Measurements from ENCODE around the gene CGB3.

CGB3 gene

DNA sequence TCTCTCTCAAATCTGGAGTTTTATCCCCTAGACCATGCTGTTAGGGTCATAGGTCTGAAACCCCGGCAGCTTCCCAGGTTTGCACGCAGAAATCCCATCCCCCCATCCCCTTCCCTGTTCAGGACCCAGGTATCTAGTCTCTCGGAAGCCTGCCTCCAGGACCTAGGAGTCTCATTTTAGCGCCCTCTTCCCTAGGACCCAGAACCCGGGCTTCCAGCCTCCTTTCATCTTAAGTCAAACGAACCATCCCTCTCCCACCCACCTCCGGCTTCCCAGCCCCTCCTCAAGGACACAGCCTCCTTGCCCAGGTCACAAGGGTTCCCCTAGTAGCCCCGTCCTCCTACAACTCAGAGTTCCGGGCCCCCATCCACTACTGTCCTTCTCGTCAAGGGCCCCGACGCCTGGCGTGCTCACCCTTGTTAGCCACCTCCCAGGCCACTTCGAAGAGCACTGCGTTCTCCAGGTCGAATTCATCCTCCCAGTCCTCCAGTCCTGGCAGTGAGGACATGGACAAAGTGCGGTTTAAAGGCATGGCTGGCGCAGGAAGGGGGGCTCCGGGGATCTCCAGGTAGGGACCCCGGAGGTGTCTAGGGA is 31.5 kb downstream of the CGB3 start:
- WGBS: 1% methylated on average over 20 of the region's 20 CpGs
- Histone ChIP-seq H3K27ac (ENCODE audit: low read depth, low read length) (peak overlapping the region; percentile 59; the same call in 1 of the 2 replicates), H3K36me3 (ENCODE audit: insufficient read depth, low read length) (peaks cover 20% of the 10 kb centered on the region), H3K9ac (ENCODE audit: low read depth, low read length) (peak overlapping the region; percentile 73), H3K9me3 (ENCODE audit: insufficient read depth, low read depth, low read length) (no peaks in the 10 kb centered on the region), H3K4me1 (ENCODE audit: insufficient read depth, low read length) (no peaks in the 10 kb centered on the region; the same call in 1 of the 2 replicates), H3K4me3 (ENCODE audit: low read length) (peak overlapping the region; percentile 80), H3K27me3 (ENCODE audit: insufficient read depth, low read length) (no peaks in the 10 kb centered on the region)

DNA sequence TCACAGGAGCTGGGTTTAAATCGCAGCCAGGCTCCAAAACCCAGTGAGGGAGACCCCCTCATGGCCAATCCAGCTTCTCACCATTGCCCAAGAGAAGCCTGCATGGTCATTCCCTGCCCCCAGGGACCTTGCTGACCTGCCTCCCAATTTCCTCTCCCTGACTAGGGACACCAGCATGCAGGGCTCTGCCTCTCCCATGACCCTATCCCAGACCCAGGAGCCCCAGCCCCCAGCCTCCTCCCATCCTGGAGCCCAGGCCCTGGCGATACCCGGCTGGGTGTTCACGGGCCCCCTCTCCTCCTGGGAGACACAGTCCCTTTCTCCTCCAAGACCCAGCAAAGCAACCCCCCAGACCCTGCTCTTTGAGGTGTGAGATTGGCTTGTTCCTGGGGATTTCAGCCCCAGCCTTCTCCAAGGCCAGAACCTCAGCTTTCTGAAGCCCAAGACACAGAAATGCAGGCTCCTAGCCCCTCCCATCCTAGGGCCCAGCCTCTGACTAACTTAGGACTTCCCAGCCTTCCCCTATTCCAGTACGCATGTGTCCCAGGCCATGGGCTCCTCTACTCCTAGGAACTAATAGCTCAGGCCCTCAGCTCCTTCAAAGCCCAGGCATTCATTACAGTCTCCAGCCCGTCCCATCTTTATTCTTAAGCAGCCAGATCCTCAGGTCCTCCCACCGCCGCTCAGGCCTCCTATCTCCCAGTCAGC is 32.1 kb downstream of the CGB3 start:
- H3K4me3 ChIP-seq (ENCODE audit: low read length): peak overlapping the region; percentile 80
- peaks cover 24% of the 10 kb centered on the region for H3K36me3 ChIP-seq (ENCODE audit: insufficient read depth, low read length)
- H3K27me3 ChIP-seq (ENCODE audit: insufficient read depth, low read length): no peaks in the 10 kb centered on the region
- WGBS: 45% methylated on average over 8 of the region's 8 CpGs
- H3K9me3 ChIP-seq (ENCODE audit: insufficient read depth, low read depth, low read length): no peaks in the 10 kb centered on the region
- peak overlapping the region; percentile 4; the same call in 1 of the 2 replicates for H3K27ac ChIP-seq (ENCODE audit: low read depth, low read length)
- no peaks in the 10 kb centered on the region; the same call in 1 of the 2 replicates for H3K4me1 ChIP-seq (ENCODE audit: insufficient read depth, low read length)
- peak overlapping the region; percentile 73 for H3K9ac ChIP-seq (ENCODE audit: low read depth, low read length)

DNA sequence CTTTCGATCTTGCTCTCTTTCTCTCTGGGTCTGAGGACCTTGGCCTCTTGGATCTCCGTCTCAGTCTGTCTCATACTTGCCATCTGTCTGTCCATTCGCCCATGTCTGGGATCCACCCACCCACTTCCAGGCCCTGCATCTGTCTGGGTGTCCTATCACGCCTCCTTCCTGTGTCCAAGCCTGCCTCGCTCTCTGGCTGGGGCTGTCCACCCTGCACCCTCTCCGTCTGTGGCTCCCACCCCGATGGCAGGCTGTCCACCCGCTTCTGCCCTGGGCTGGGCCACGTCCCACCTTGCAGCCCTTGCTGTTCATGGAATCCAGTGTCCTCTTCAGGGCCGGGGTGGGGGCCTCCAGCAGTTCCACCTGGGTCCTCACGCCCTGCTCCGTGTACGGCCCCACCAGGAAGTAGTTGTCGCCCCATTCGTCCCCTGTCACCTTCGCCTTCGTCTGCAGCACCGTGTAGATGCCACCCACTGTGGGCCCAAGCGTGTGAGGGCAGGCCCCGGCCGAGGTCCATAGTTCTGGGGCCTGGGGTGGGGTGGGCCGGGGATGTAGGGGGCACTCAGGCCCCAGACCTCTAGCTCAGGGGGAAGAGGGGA is 33.0 kb downstream of the CGB3 start:
- H3K4me3 ChIP-seq (ENCODE audit: low read length): no peak overlapping the region
- H3K9me3 ChIP-seq (ENCODE audit: insufficient read depth, low read depth, low read length): no peaks in the 10 kb centered on the region
- H3K4me1 ChIP-seq (ENCODE audit: insufficient read depth, low read length): no peaks in the 10 kb centered on the region; the same call in 1 of the 2 replicates
- no peak overlapping the region for H3K27ac ChIP-seq (ENCODE audit: low read depth, low read length)
- peaks cover 31% of the 10 kb centered on the region for H3K36me3 ChIP-seq (ENCODE audit: insufficient read depth, low read length)
- 95% methylated on average over 22 of the region's 22 CpGs for WGBS
- H3K27me3 ChIP-seq (ENCODE audit: insufficient read depth, low read length): no peaks in the 10 kb centered on the region
- H3K9ac ChIP-seq (ENCODE audit: low read depth, low read length): no peak overlapping the region

DNA sequence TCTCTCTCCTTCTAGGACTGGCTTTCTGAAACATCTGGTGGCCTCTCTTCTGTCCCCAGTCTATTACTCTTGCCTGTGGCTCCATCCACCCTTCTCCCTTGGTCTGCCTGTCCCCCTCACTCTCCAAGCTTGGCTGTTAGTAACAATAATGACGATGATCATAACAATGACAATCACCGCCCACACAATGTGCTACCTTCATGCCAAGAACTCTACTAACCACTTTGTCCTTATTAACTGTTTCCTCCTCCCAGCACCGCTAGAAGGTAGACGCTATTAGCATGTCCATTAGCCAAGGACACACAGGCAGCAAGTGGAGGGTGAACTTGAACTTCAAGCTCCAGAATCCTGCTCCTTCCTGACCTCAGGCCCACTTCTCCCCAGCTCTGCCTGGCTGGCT is 33.7 kb downstream of the CGB3 start:
- no peak overlapping the region; the same call in 1 of the 2 replicates for H3K9ac ChIP-seq (ENCODE audit: low read depth, low read length)
- H3K27ac ChIP-seq (ENCODE audit: low read depth, low read length): no peak overlapping the region

DNA sequence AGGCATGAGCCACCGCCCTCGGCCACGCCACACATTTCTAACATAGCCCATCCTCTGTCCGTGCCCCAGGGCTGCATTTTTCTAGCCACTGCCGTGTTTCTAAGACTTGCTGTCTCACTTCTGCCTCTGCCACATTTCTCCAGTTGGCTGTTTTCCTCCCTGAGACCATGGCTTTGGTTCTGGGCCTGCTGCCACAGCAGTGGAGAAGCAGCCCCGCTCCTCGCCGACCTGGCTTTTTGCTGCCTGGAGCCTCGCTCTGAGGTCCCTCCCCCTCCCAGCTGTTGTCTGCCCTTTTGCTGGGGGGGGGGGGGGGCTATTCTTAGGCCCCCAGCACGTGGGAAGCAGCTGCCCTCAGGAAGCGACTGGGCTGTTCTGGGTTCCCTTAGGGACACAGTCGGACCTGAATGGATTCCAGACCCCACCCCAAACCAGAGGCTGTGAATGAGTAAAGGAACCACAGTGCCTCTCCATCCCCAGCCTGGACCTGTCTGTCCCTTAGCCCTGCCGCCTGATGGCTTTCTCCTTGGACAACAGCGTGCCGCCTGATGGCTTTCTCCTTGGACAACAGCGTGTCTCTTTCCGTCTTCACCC is 34.3 kb downstream of the CGB3 start:
- WGBS: 93% methylated on average over 17 of the region's 17 CpGs
- H3K36me3 ChIP-seq (ENCODE audit: insufficient read depth, low read length): peaks cover 44% of the 10 kb centered on the region
- H3K4me1 ChIP-seq (ENCODE audit: insufficient read depth, low read length): no peaks in the 10 kb centered on the region; the same call in 1 of the 2 replicates
- no peak overlapping the region for H3K9ac ChIP-seq (ENCODE audit: low read depth, low read length)
- H3K4me3 ChIP-seq (ENCODE audit: low read length): no peak overlapping the region
- no peaks in the 10 kb centered on the region for H3K9me3 ChIP-seq (ENCODE audit: insufficient read depth, low read depth, low read length)
- H3K27me3 ChIP-seq (ENCODE audit: insufficient read depth, low read length): no peaks in the 10 kb centered on the region
- no peak overlapping the region for H3K27ac ChIP-seq (ENCODE audit: low read depth, low read length)

More for the DNA sequence above, 33.7 kb downstream of the CGB3 start:
- no peaks in the 10 kb centered on the region for H3K27me3 ChIP-seq (ENCODE audit: insufficient read depth, low read length)
- no peak overlapping the region for H3K4me3 ChIP-seq (ENCODE audit: low read length)
- WGBS: 77% methylated on average over 4 of the region's 4 CpGs
- H3K4me1 ChIP-seq (ENCODE audit: insufficient read depth, low read length): no peaks in the 10 kb centered on the region; the same call in 1 of the 2 replicates
- peaks cover 38% of the 10 kb centered on the region for H3K36me3 ChIP-seq (ENCODE audit: insufficient read depth, low read length)
- no peaks in the 10 kb centered on the region for H3K9me3 ChIP-seq (ENCODE audit: insufficient read depth, low read depth, low read length)

DNA sequence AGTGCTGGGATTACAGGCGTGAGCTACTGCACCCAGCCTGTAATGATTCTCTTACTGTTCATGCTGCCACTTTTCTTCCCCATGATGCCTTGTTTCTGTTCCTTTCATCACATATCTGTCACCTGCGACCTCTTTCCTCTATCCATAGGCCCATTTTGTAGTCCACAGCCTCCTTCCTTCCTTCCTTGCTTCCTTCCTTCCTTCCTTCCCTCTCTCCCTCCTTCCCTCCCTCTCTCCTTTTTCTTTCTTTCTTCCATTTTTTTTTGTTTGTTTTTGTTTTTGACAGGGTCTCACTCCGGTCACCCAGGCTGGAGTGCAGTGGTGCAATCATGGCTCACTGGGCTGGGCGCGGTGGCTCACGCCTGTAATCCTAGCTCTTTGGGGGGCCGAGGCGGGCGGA is 35.3 kb downstream of the CGB3 start:
- H3K4me1 ChIP-seq (ENCODE audit: insufficient read depth, low read length): no peaks in the 10 kb centered on the region; the same call in 1 of the 2 replicates
- no peaks in the 10 kb centered on the region for H3K27me3 ChIP-seq (ENCODE audit: insufficient read depth, low read length)
- no peak overlapping the region for H3K27ac ChIP-seq (ENCODE audit: low read depth, low read length)
- WGBS: 95% methylated on average over 9 of the region's 9 CpGs
- no peak overlapping the region for H3K9ac ChIP-seq (ENCODE audit: low read depth, low read length)
- peaks cover 48% of the 10 kb centered on the region for H3K36me3 ChIP-seq (ENCODE audit: insufficient read depth, low read length)
- H3K9me3 ChIP-seq (ENCODE audit: insufficient read depth, low read depth, low read length): no peaks in the 10 kb centered on the region
- no peak overlapping the region for H3K4me3 ChIP-seq (ENCODE audit: low read length)

DNA sequence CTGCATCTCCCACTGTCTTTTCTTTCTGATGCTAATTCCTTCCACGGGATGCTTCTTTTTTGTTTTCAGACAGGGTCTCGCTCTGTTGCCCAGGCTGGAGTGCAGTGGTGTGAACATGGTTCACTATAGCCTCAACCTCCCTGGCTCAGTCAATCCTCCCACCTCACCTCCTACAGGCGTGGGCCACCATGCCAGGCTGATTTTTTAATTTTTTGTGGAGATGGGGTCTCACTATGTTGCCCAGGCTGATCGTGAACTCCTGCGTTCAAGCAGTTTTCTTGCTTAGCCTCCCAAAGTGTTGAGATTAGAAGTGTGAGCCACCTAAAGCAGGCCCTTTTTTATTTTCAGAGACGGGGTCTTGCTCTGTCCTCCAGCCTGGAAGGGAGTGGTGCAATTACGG is 35.8 kb downstream of the CGB3 start:
- Histone ChIP-seq H3K36me3 (ENCODE audit: insufficient read depth, low read length) (peaks cover 48% of the 10 kb centered on the region), H3K9me3 (ENCODE audit: insufficient read depth, low read depth, low read length) (no peaks in the 10 kb centered on the region), H3K4me1 (ENCODE audit: insufficient read depth, low read length) (no peaks in the 10 kb centered on the region; the same call in 1 of the 2 replicates), H3K27me3 (ENCODE audit: insufficient read depth, low read length) (no peaks in the 10 kb centered on the region), H3K27ac (ENCODE audit: low read depth, low read length) (no peak overlapping the region), H3K4me3 (ENCODE audit: low read length) (no peak overlapping the region), H3K9ac (ENCODE audit: low read depth, low read length) (no peak overlapping the region)
- 98% methylated on average over 7 of the region's 7 CpGs for WGBS

DNA sequence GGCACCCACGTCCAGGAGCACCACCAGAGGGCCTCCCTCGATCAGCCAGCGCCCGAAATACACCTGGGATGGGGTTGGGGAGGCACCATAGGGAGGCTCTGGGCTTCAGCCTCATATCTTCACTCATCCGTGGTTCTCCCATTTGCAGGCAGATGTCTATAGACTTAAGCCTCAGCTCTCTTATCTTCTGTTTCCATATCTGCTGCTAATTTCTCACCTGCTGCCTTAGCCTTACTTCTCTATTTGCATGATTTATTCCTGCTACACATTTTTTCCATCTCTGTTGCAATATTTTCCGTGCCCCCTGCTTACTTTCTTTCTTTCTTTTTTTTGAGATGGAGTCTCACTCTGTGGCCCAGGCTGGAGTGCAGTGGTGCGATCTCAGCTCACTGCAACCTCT is 36.8 kb downstream of the CGB3 start:
- peaks cover 48% of the 10 kb centered on the region for H3K36me3 ChIP-seq (ENCODE audit: insufficient read depth, low read length)
- H3K9ac ChIP-seq (ENCODE audit: low read depth, low read length): no peak overlapping the region
- H3K4me1 ChIP-seq (ENCODE audit: insufficient read depth, low read length): no peaks in the 10 kb centered on the region; the same call in 1 of the 2 replicates
- 90% methylated on average over 7 of the region's 7 CpGs for WGBS
- no peak overlapping the region for H3K27ac ChIP-seq (ENCODE audit: low read depth, low read length)
- H3K9me3 ChIP-seq (ENCODE audit: insufficient read depth, low read depth, low read length): no peaks in the 10 kb centered on the region
- no peak overlapping the region for H3K4me3 ChIP-seq (ENCODE audit: low read length)
- no peaks in the 10 kb centered on the region for H3K27me3 ChIP-seq (ENCODE audit: insufficient read depth, low read length)

DNA sequence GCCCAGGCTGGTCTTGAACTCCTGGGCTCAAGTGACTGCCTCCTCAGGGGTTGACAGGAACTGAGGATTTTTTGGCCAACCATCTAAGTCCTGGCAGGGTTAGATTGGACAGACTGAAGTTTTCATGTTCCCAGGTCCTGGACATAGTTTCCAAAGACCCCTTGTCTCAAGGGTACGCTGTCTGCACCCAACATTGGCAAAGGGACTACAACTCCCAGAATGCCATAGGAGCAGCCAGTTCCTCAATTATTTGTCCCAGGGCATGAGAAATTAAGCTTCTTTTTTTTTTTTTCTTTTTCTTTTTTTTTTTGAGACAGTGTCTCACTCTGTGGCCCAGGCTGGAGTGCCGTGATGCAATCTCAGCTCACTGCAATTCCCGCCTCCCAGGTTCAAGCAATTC is 37.9 kb downstream of the CGB3 start:
- Histone ChIP-seq H3K36me3 (ENCODE audit: insufficient read depth, low read length) (peaks cover 58% of the 10 kb centered on the region), H3K4me3 (ENCODE audit: low read length) (no peak overlapping the region), H3K4me1 (ENCODE audit: insufficient read depth, low read length) (no peaks in the 10 kb centered on the region), H3K9ac (ENCODE audit: low read depth, low read length) (no peak overlapping the region), H3K27ac (ENCODE audit: low read depth, low read length) (no peak overlapping the region), H3K27me3 (ENCODE audit: insufficient read depth, low read length) (no peaks in the 10 kb centered on the region), H3K9me3 (ENCODE audit: insufficient read depth, low read depth, low read length) (no peaks in the 10 kb centered on the region)
- 98% methylated on average over 3 of the region's 3 CpGs for WGBS

DNA sequence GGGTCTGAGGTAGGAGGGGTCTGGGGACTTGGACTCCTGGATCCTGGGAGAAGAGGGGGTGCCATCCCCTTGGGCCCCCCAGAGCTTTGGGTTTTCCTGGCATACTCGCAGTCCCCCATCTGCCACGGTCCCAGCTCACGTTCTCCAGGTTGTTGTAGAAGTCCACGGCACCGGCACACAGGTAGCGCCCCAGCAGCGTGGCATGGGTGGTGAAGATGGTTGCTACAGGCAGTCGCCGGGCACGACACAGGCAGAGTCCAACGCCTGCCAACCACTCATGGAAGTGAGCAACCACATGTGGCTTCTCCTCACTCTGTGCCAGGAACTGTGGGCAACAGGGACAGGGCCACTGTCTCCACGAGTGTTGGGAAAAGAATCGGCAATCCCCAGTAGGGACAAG is 38.4 kb downstream of the CGB3 start:
- Histone ChIP-seq H3K9me3 (ENCODE audit: insufficient read depth, low read depth, low read length) (no peaks in the 10 kb centered on the region), H3K4me3 (ENCODE audit: low read length) (no peak overlapping the region), H3K9ac (ENCODE audit: low read depth, low read length) (no peak overlapping the region), H3K36me3 (ENCODE audit: insufficient read depth, low read length) (peaks cover 54% of the 10 kb centered on the region), H3K4me1 (ENCODE audit: insufficient read depth, low read length) (no peaks in the 10 kb centered on the region), H3K27me3 (ENCODE audit: insufficient read depth, low read length) (no peaks in the 10 kb centered on the region), H3K27ac (ENCODE audit: low read depth, low read length) (no peak overlapping the region)
- 96% methylated on average over 13 of the region's 13 CpGs for WGBS

DNA sequence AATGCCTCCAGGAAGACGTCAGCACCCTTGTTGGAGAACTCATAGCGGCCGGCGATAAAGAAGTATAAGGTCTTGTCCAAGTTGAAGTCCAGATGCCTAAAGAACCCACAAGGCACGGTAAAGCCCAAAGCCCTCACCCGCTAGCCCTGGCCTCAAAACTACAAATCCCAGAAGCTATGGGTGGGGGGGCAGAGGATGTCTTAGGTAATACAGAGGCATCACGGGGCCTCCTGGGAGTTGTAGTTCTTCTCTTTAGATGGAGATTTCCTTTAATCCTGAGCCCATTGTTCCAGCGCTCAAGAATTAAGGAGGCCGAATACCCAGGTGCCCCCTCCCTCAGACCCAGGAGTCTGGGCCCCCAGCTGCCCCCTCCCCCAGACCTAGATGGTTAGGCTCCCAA is 41.9 kb downstream of the CGB3 start:
- Histone ChIP-seq H3K27ac (ENCODE audit: low read depth, low read length) (no peak overlapping the region), H3K27me3 (ENCODE audit: insufficient read depth, low read length) (no peaks in the 10 kb centered on the region), H3K4me3 (ENCODE audit: low read length) (no peak overlapping the region), H3K36me3 (ENCODE audit: insufficient read depth, low read length) (peaks cover 45% of the 10 kb centered on the region), H3K9ac (ENCODE audit: low read depth, low read length) (no peak overlapping the region), H3K4me1 (ENCODE audit: insufficient read depth, low read length) (no peaks in the 10 kb centered on the region), H3K9me3 (ENCODE audit: insufficient read depth, low read depth, low read length) (no peaks in the 10 kb centered on the region)
- WGBS: 93% methylated on average over 9 of the region's 9 CpGs

Data from HUES64 (cell line).